ENCODE measurements around the gene HOXD10.

Gene HOXD10

DNA sequence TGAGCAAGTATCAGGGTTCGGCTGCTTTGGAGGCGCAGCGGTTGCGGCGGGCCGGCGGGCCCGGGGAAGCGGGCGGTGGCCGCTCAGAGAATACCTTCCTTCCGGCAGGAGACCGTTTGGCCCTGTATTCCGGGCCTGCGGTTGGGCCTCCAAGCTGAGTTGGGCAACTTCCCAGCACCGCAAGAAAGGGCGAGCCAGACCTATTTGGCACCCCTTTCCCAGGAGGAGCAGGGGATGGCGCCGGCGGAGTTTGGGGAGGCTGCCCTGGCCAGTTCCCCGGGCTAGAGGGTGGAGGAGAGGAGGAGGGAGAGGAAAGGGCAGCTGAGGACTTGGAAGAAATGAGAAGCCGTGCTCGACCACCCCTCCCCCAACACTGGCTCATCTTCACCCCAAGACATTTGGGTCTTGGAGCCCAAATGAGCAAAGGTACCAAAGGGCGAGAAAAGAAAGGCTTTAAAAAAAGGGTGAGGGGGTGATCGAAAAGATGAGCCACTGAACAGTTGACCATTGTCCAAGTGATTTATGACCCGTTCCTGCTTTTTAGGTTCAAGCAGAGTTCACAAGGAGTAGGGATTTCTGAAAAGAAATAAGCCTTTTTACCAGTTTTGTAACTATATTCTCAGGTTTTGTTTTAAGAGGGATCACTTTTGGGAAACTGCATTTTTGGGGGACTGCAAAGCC, 48.9 kb downstream of the HOXD10 start:
- DNase-seq, result no peak

DNA sequence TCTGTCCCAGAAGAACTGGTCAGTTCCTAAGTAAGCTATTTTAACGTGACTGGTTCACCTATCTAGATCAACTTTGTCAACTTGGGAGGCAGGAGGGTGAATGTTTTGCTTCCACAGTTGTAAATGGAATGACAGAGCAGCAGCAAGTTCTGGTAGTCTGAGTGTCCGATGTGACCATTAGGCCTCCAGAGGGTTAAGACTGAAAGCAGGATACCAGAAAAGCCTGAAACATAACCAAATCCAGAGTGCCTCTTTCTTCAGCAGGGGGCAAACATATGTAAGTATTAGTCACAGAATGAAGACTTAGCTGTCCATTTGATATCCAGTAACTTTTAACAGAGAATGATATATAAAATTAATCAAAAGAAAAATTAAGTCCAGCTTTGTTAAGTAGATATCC, 49.7 kb downstream of the HOXD10 start:
- DNase-seq, result no peak

DNA sequence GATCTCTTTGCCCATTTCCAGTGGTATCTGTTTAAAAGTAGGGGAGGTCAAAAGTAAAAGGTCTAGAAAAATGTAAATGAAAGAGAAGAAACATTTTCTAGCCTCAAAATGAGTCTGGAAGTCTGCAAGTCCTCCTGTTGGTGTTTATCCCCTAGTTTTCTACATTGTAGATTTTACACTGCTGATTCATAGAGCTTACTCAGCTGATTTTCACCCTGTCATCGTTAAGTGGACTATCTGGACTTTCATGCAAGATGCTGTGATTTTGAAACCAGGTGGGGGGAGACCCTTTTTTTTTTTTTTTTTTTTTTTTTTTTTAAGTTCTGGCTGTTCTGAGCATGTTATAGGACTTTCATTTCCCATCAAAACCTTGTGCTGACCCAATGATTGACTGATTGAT, 50.8 kb downstream of the HOXD10 start:
- no peak for DNase-seq

DNA sequence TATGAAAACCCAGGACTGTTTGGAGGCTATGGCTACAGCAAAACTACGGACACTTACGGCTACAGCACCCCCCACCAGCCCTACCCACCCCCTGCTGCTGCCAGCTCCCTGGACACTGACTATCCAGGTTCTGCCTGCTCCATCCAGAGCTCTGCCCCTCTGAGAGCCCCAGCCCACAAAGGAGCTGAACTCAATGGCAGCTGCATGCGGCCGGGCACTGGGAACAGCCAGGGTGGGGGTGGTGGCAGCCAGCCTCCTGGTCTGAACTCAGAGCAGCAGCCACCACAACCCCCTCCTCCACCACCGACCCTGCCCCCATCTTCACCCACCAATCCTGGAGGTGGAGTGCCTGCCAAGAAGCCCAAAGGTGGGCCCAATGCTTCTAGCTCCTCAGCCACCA, 52.6 kb downstream of the HOXD10 start:
- DNase-seq, result no peak
